Kidney (tissue), 14 donors: ENCODE results near the gene TNPO2. TPM values are rescaled to one million over a fixed set of nuclear protein-coding genes. Genes with fewer than 3 reads are reported as not detected.

Experiments used
- DNase-seq, 5 donors: peaks; one replicate each; pipeline ENCODE4 v3.0.0-alpha.2; 2013 to 2020
- FAIRE-seq: peaks from 2 replicates; lab custom pipeline; 2012; peaks lifted over from hg19 to GRCh38; lab: Jason Lieb, UNC
- H3K27ac ChIP-seq, 2 donors: one replicate each; pipeline ENCODE4 v1.7.0; 2013; ENCODE audit warnings: low read depth in 2 of 2, low read length in 2 of 2, inconsistent platforms in 1 of 2
- H3K27me3 ChIP-seq: one replicate; pipeline ENCODE4 v1.7.1; 2013; ENCODE audit warnings: low read length, inconsistent platforms; ENCODE audit not compliant: control insufficient read depth, insufficient read depth
- H3K36me3 ChIP-seq, 3 donors: one replicate each; pipeline versions ENCODE4 v1.7.0 to v1.7.1; 2013; ENCODE audit warnings: low read length in 3 of 3, control low read depth in 1 of 3, inconsistent platforms in 1 of 3; ENCODE audit not compliant: insufficient read depth in 3 of 3, control insufficient read depth in 2 of 3
- H3K4me1 ChIP-seq, 3 donors: one replicate each; pipeline versions ENCODE4 v1.7.0 to v1.7.1; 2013; ENCODE audit warnings: low read length in 3 of 3, inconsistent platforms in 1 of 3, low read depth in 1 of 3; ENCODE audit not compliant: control insufficient read depth in 2 of 3, insufficient read depth in 2 of 3
- H3K4me3 ChIP-seq, 3 donors: one replicate each; pipeline versions ENCODE4 v1.7.0 to v1.8.1; 2013; ENCODE audit warnings: low read length in 3 of 3, control low read depth in 1 of 3, inconsistent platforms in 1 of 3
- H3K9ac ChIP-seq, 3 donors: one replicate each; pipeline versions ENCODE4 v1.7.0 to v1.7.1; 2013; ENCODE audit warnings: low read length in 3 of 3, control low read depth in 1 of 3, inconsistent platforms in 1 of 3
- H3K9me3 ChIP-seq, 3 donors: one replicate each; pipeline versions ENCODE4 v1.7.0 to v1.7.1; 2013; ENCODE audit warnings: low read length in 3 of 3, control low read depth in 1 of 3, inconsistent platforms in 1 of 3; ENCODE audit not compliant: control insufficient read depth in 2 of 3, insufficient read depth in 1 of 3
- CTCF ChIP-seq: IDR thresholded peaks from 3 replicates; pipeline ENCODE4 v1.5.1; 2012; ENCODE audit warnings: mild to moderate bottlenecking, moderate library complexity, borderline replicate concordance; ENCODE audit not compliant: insufficient read depth; ENCODE audit errors: extremely low read depth
- intact Hi-C: fragments of 100-400 bp; cut with DNase I; formaldehyde crosslinking; loops from one replicate; pipeline ENCODE4 v1.11.1; 2022
- polyA plus RNA-seq: library from polyadenylated mRNA; stranded (reverse); fragments of 350-450 nt; fragmentation: Illumina TruSeq; extraction: RNeasy Lipid Tissue Mini Kit (QIAGEN cat#74804); gene quantifications from one replicate; pipeline ENCODE4 v1.2.3, GENCODE V29; 2014; ENCODE audit warnings: low read depth, low replicate concordance; ENCODE audit not compliant: insufficient read depth
- total RNA-seq: library from RNA; stranded (reverse); fragmentation: NEBNext Ultra II Directional; extraction: Animal tissue kit (Norgen Biotek cat#: 25700); gene quantifications from one replicate; pipeline ENCODE4 v1.2.1, GENCODE V29; 2021
- donor health status: control.
- donor health status: control.
- donor health status: control.
- donor health status: control.
- donor health status: control.
- donor health status: DM: yes; HTN: yes; CAD: no.
- donor health status: Normal renal cell carcinoma (clear cell type).

TNPO2 gene
- total and polyA plus RNA-seq, 2 donors from 2014 or later, result 20.5 to 62.7 TPM

GRCh38 chr19:12769689-12770088, 46.0 kb upstream of the TNPO2 start:
- Histone ChIP-seq H3K36me3 (peaks cover 0 to 16% (median 2%) of the 10 kb centered on the region in 3 donors), H3K9me3 (no peaks in the 10 kb centered on the region), H3K27ac (no peak overlapping the region), H3K9ac (no peak overlapping the region), H3K27me3 (no peaks in the 10 kb centered on the region), H3K4me3 (no peak overlapping the region), H3K4me1 (peaks cover 0 to 4% (median 4%) of the 10 kb centered on the region in 3 donors)
- FAIRE-seq (no peak), DNase-seq (peak in 4 of 5 donors; percentile 71 to 84 (median 78))
- TF ChIP-seq CTCF, result no peak
- intact Hi-C loops, result no loop called here

- intact Hi-C loops, result no loop called here
Observed at GRCh38 chr19:12767666-12768065, 43.9 kb upstream of the TNPO2 start.

GRCh38 chr19:12767150-12767549, 43.4 kb upstream of the TNPO2 start:
- Histone ChIP-seq H3K36me3 (peaks cover 0 to 29% (median 5%) of the 10 kb centered on the region in 3 donors), H3K9me3 (no peaks in the 10 kb centered on the region), H3K27me3 (no peaks in the 10 kb centered on the region), H3K4me1 (no peaks in the 10 kb centered on the region), H3K27ac (no peak overlapping the region), H3K9ac (no peak overlapping the region), H3K4me3 (no peak overlapping the region)
- TF ChIP-seq CTCF, result no peak
- peak in 1 of 5 donors; percentile 60 for DNase-seq
- no peak for FAIRE-seq
- intact Hi-C loops, result no loop called here

More at GRCh38 chr19:12767666-12768065, 43.9 kb upstream of the TNPO2 start:
- FAIRE-seq (no peak), DNase-seq (peak in 1 of 5 donors; percentile 65)
- H3K27ac ChIP-seq, result no peak overlapping the region
- no peaks in the 10 kb centered on the region for H3K9me3 ChIP-seq
- no peak overlapping the region for H3K4me3 ChIP-seq
- peaks cover 0 to 27% (median 5%) of the 10 kb centered on the region in 3 donors for H3K36me3 ChIP-seq
- TF ChIP-seq CTCF, result no peak
- no peaks in the 10 kb centered on the region for H3K4me1 ChIP-seq
- no peak overlapping the region for H3K9ac ChIP-seq
- H3K27me3 ChIP-seq, result no peaks in the 10 kb centered on the region

GRCh38 chr19:12766051-12766521, 42.4 kb upstream of the TNPO2 start:
- H3K27ac ChIP-seq, result no peak overlapping the region
- no peaks in the 10 kb centered on the region for H3K9me3 ChIP-seq
- H3K4me3 ChIP-seq, result peak overlapping the region in 1 of 3 donors; percentile 45
- no peak for FAIRE-seq
- no peak overlapping the region for H3K9ac ChIP-seq
- DNase-seq, result peak; percentile 88 to 96 (median 91)
- intact Hi-C loops, result no loop called here
- H3K36me3 ChIP-seq, result peaks cover 0 to 29% (median 5%) of the 10 kb centered on the region in 3 donors
- H3K4me1 ChIP-seq, result no peaks in the 10 kb centered on the region
- peak; percentile 93 for TF ChIP-seq CTCF
- no peaks in the 10 kb centered on the region for H3K27me3 ChIP-seq
